Neutrophil (primary cell): ENCODE measurements around the gene CHST11.

Experiments used
- H3K27ac ChIP-seq: fragments of 200-600 bp; sonication (generic); 2 replicates; pipeline ENCODE4 v1.5.1; 2016; ENCODE audit warnings: mild to moderate bottlenecking, moderate library complexity
- H3K27me3 ChIP-seq: fragments of 200-600 bp; sonication (generic); 2 replicates; pipeline ENCODE4 v1.6.0; 2016; ENCODE audit warnings: mild to moderate bottlenecking
- H3K36me3 ChIP-seq: fragments of 200-600 bp; sonication (generic); 2 replicates; pipeline ENCODE4 v1.5.1; 2017
- H3K4me1 ChIP-seq, 2 experiments: fragments of 200-600 bp in 1 of 2; sonication (generic) in 1 of 2; 1 replicate in 1 of 2; 2 replicates in 1 of 2; pipeline versions ENCODE4 v1.5.1 to v1.6.1; 2013 to 2016; ENCODE audit warnings: low read depth in 1 of 2, low read length in 1 of 2, mild to moderate bottlenecking in 1 of 2, moderate library complexity in 1 of 2; ENCODE audit not compliant: control insufficient read depth in 1 of 2, insufficient read depth in 1 of 2
- H3K4me3 ChIP-seq, 2 experiments: fragments of 200-600 bp in 1 of 2; sonication (generic) in 1 of 2; 1 replicate in 1 of 2; 2 replicates in 1 of 2; pipeline ENCODE4 v1.5.1; 2013 to 2016; ENCODE audit warnings: low read depth in 1 of 2, low read length in 1 of 2, mild to moderate bottlenecking in 1 of 2, moderate library complexity in 1 of 2
- H3K9me3 ChIP-seq: fragments of 200-600 bp; sonication (generic); 2 replicates; pipeline ENCODE4 v1.5.1; 2016
- TF ChIP-seq, protein P1 (sequence below): fragments of 200-600 bp; sonication (generic); IDR thresholded peaks from 2 replicates; pipeline ENCODE4 v1.5.1; 2016; ENCODE audit warnings: antibody characterized with exemption

Gene CHST11

DNA sequence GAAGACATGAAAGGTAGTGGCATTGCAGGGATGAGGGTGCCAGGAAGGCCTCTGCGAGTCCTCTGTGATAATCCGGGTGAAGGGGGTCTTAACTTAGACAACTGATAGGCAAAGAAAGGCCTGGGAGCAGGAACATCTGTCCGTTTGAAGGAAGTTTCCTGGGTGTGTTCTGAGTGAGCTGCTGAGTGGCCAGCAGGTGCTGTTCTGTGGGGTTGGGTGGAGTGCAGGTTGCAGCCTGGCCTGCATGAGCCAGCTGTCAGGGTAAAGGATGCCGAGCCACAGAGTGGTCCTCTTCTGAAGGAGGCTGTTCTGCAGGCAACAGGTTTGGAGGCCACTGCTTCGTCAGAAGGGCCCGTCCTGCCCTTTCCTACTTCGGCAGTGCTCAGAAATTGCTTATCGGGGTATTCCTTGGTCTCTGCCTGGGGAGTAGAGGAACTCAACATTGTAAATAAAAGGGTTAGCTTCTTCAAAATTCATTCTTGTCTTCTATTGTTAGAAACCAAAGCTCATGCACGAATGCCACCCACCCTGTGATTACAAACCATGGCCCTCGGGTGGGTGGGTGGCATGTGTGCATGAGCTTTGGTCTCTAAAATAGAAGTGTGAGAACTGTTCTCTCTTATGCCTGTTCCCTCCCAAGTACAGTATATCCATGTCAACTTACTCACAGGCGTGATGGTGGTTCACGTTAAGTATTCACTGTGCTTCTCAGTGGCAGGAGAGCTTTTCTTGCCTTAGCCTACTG, 118.9 kb downstream of the CHST11 start:
- Histone ChIP-seq H3K36me3 (no peaks in the 10 kb centered on the region), H3K27ac (peak overlapping the region; percentile 36), H3K9me3 (no peaks in the 10 kb centered on the region), H3K4me1 (peaks cover 18 to 27% of the 10 kb centered on the region in 2 experiments), H3K27me3 (no peaks in the 10 kb centered on the region), H3K4me3 (no peak overlapping the region)
- TF ChIP-seq, protein P1, sequence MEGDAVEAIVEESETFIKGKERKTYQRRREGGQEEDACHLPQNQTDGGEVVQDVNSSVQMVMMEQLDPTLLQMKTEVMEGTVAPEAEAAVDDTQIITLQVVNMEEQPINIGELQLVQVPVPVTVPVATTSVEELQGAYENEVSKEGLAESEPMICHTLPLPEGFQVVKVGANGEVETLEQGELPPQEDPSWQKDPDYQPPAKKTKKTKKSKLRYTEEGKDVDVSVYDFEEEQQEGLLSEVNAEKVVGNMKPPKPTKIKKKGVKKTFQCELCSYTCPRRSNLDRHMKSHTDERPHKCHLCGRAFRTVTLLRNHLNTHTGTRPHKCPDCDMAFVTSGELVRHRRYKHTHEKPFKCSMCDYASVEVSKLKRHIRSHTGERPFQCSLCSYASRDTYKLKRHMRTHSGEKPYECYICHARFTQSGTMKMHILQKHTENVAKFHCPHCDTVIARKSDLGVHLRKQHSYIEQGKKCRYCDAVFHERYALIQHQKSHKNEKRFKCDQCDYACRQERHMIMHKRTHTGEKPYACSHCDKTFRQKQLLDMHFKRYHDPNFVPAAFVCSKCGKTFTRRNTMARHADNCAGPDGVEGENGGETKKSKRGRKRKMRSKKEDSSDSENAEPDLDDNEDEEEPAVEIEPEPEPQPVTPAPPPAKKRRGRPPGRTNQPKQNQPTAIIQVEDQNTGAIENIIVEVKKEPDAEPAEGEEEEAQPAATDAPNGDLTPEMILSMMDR: no peak

DNA sequence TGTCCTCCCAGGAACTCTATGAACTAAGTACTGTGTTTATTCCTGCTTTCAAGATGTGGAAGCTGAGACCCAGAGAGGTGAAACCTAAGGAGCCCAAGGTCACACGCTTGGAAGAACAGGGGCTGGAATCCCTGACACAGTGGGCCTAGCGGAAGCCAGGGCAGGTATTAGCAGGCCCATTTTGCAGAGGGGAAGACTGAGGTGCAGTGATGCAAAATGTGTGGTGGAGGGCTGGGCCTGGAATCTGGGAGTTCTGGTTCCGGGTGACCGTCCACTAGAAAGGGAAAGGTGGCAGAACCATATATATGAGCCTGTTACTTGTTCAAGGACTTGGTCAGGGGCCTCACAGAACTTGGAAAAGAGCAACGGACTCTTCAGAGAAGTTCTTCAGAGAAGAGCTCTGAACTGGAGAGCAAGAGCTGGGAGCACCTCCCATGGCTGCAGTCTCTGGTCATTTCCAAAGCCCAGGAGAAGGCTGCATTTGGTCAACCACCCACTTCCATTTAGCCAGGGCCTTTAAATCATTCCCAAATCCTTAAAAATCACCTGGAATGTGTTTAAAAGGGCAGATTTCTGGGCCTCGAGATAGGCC, 119.5 kb downstream of the CHST11 start:
- Histone ChIP-seq H3K27me3 (no peaks in the 10 kb centered on the region), H3K36me3 (no peaks in the 10 kb centered on the region), H3K9me3 (no peaks in the 10 kb centered on the region), H3K27ac (no peak overlapping the region), H3K4me3 (no peak overlapping the region), H3K4me1 (peaks cover 11 to 21% of the 10 kb centered on the region in 2 experiments)
- TF ChIP-seq, protein P1: no peak

DNA sequence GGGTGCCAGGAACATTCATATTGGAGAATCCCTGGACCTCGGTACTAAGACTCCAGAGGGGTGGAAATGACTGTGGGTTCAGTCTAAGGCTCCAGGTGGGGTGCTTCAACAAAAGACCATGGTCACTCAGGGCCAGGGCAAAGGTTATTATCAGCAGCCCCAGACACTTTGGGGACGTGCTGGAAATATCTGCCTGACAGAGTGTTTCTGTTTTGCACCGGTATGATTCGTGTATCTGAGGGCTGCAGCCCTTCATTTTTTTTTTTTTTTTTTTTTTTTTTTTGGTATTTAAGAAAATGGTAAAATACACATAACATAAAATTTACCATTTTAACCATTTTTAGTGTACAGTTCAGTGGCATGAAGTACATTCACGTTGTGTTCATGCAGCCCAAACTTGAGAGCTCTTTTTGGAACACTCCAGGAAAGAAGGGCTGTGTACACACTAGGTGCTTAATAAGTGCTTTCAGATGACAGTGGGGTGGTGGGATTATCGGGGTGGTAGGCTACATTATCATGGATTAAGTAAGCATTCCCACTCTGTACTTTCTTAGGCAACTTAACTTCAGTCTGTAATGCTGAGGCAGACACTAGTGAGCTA, 120.3 kb downstream of the CHST11 start:
- Histone ChIP-seq H3K4me1 (peaks cover 7 to 15% of the 10 kb centered on the region in 2 experiments), H3K4me3 (no peak overlapping the region), H3K27me3 (no peaks in the 10 kb centered on the region), H3K36me3 (no peaks in the 10 kb centered on the region), H3K9me3 (no peaks in the 10 kb centered on the region), H3K27ac (no peak overlapping the region)
- TF ChIP-seq, protein P1: no peak

DNA sequence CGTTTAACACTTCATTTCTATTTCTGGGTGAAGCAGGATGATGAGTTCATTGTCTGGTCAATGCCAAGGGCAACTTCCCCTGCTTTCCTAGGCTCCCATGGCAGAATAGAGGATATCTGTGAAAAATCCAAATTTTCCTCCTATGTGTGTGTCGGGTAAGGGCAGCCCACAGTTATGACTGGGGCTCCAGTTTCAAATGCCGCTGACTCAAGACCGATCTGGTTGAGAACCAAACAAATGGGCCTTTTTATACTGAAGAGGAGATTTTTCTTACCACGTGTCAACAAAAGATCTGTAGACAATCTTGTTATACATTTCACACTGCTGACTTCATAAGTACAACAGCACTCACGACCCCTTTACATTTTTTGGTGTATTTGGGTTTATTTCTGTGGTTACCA, 120.8 kb downstream of the CHST11 start:
- Histone ChIP-seq H3K27me3 (no peaks in the 10 kb centered on the region), H3K27ac (no peak overlapping the region), H3K36me3 (no peaks in the 10 kb centered on the region), H3K4me3 (no peak overlapping the region), H3K4me1 (peaks cover 7 to 12% of the 10 kb centered on the region in 2 experiments), H3K9me3 (no peaks in the 10 kb centered on the region)
- TF ChIP-seq, protein P1: no peak

DNA sequence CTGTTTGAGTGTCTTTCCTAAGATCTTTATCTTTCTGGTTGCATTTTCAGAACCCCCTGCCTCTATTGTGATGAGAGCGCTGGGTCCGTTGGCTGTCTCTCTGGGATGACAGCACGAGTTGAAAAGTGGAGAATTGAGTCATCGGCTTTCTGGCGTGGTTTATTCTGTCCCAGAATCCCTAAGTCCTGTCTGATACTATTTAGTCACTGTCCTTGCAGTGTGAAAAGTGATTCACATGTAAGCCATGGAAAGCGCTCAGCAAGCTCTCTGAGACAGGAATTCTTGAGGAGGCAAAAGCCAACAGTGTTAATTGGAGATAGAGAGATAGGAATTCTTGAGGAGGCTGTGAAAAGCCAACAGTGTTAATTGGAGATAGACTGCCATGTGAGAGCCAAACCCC, 121.7 kb downstream of the CHST11 start:
- Histone ChIP-seq H3K9me3 (no peaks in the 10 kb centered on the region), H3K4me1 (peaks cover 7 to 10% of the 10 kb centered on the region in 2 experiments), H3K36me3 (no peaks in the 10 kb centered on the region), H3K27ac (peak overlapping the region; percentile 50), H3K27me3 (no peaks in the 10 kb centered on the region), H3K4me3 (no peak overlapping the region)
- TF ChIP-seq, protein P1: no peak
